ENCODE data around the gene CLDN15. TPM values are rescaled to one million over a fixed set of nuclear protein-coding genes. Genes with fewer than 3 reads are reported as not detected.
"Not testable (repeated sequence)": the region's sequence is repeated elsewhere in the genome, so short reads cannot be mapped to it uniquely, and the experiment has no call there.

Gene CLDN15
- total and polyA plus RNA-seq, 8 donors, result 1.2 to 131 (median 6.0) TPM

GRCh38 chr7:101265622-101266516 is 28.3 kb upstream of the CLDN15 start:
- 61 to 73% (median 66%) methylated on average over 17 of the region's 17 CpGs for WGBS, 5 donors
- intact Hi-C loops (cut with DNase I; ENCODE audit: low total_unique reads), result no loop called here
- Histone ChIP-seq H3K9me3 (no peaks in the 10 kb centered on the region), H3K4me1 (no peaks in the 10 kb centered on the region), H3K36me3 (no peaks in the 10 kb centered on the region), H3K4me3 (no peak overlapping the region), H3K27me3 (peaks cover 0 to 30% (median 0%) of the 10 kb centered on the region in 3 donors), H3K27ac (no peak overlapping the region)
- DNase-seq, result peak in 1 of 2 donors; percentile 23
- TF ChIP-seq POLR2AphosphoS5 (IDR thresholded peaks at IDR 0.05) (no peak), CTCF (IDR thresholded peaks at IDR 0.05) (no peak)

DNA sequence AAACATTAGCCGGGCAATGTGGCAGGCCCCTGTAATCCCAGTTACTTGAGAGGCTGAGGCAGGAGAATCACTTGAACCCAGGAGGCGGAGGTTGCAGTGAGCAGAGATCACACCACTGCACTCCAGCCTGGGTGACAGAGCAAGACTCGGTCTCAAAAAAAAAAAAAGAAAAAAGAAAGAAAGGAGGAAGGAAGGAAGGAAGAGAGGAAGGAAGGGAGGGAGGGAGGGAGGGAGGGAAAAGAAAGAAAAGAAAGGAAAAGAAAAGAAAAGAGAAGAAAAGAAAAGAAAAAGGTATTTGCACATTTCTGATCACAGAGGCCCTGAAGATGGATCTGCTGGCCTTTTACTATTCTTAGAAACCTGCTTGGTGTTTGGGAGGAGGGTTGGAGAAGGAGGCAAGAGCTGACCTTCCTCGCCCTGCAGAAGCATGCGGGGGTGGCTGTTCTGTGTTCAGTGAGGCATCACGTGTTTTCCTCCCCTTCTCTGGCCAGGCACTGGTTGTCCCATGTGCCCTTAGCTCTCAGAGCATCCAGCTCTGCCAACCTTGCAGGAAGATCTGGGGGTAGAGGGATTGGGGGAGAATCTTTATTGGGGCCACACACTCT is 26.6 kb upstream of the CLDN15 start:
- 38 to 53% (median 51%) methylated on average over 6 of the region's 6 CpGs for WGBS, 5 donors
- H3K4me3 ChIP-seq; H3K4me1 ChIP-seq; intact Hi-C loops (cut with DNase I; ENCODE audit: low total_unique reads); H3K27ac ChIP-seq; H3K9me3 ChIP-seq; H3K36me3 ChIP-seq: not testable (repeated sequence)
- peaks cover 0 to 26% (median 0%) of the 10 kb centered on the region in 3 donors for H3K27me3 ChIP-seq
- peak in 1 of 2 donors; percentile 28 for DNase-seq

DNA sequence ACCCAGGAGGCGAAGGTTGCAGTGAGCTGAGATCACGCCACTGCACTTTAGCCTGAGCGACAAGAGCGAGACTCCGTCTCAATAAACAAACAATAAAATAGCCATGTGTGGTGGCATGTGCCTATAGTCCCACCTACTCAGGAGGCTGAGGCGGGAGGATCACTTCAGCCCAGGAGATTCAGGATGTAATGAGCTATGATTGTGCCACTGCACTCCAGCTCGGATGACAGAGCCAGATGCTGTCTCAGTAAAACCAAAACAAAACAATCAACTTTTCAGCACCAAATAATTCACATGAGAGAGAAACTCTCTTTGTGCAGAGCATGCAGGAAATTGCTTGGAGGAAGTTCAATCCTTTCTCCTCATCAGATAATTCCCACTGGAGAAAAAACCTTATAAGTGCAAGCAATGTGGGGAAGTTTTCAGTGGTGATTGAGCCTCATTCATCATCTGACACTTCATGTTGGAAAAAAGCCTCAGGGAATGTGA is 20.7 kb upstream of the CLDN15 start:
- Histone ChIP-seq H3K27me3 (peaks cover 0 to 29% (median 0%) of the 10 kb centered on the region in 3 donors), H3K4me1 (no peaks in the 10 kb centered on the region), H3K36me3 (no peaks in the 10 kb centered on the region), H3K4me3 (no peak overlapping the region), H3K9me3 (no peaks in the 10 kb centered on the region), H3K27ac (no peak overlapping the region)
- TF ChIP-seq CTCF (IDR thresholded peaks at IDR 0.05), result no peak
- TF ChIP-seq POLR2A (IDR thresholded peaks at IDR 0.05), result no peak
- no peak for TF ChIP-seq POLR2AphosphoS5 (IDR thresholded peaks at IDR 0.05)
- TF ChIP-seq EP300 (IDR thresholded peaks at IDR 0.05), result no peak
- DNase-seq, result no peak
- 69 to 77% (median 72%) methylated on average over 7 of the region's 7 CpGs for WGBS, 5 donors
- intact Hi-C loops (cut with DNase I; ENCODE audit: low total_unique reads), result no loop called here

DNA sequence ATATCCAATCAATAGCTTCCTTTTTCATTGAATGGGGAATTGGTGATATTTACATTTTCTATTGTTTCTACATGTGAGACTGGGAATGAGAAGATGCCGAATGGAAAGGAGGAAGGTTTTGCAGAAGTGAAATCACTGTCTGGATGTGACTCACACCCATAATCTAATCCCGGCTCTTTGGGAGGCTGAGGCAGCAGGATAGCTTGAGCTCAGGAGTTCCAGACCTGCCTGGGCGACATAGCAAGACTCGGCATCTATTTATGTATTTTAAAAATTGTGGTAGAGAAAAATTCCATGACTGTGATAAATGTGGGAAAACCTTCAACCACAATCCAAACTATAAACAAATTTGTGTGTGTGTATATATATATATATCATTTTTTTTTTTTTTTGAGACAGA is 18.2 kb upstream of the CLDN15 start:
- H3K36me3 ChIP-seq, result no peaks in the 10 kb centered on the region
- no peak overlapping the region for H3K27ac ChIP-seq
- no peak overlapping the region for H3K4me3 ChIP-seq
- intact Hi-C loops (cut with DNase I; ENCODE audit: low total_unique reads), result no loop called here
- peaks cover 0 to 29% (median 0%) of the 10 kb centered on the region in 3 donors for H3K27me3 ChIP-seq
- H3K4me1 ChIP-seq, result peaks cover 6 to 16% (median 15%) of the 10 kb centered on the region in 4 donors
- H3K9me3 ChIP-seq, result no peaks in the 10 kb centered on the region
- TF ChIP-seq CTCF (IDR thresholded peaks at IDR 0.05) (no peak), EP300 (IDR thresholded peaks at IDR 0.05) (no peak), POLR2AphosphoS5 (IDR thresholded peaks at IDR 0.05) (no peak), POLR2A (IDR thresholded peaks at IDR 0.05) (no peak)
- no peak for DNase-seq
- 55 to 71% (median 66%) methylated on average over 4 of the region's 4 CpGs for WGBS, 5 donors

- WGBS, 5 donors, result 88 to 94% (median 91%) methylated on average over 5 of the region's 5 CpGs
- H3K9me3 ChIP-seq; DNase-seq; intact Hi-C loops (cut with DNase I; ENCODE audit: low total_unique reads); H3K27ac ChIP-seq: not testable (repeated sequence)
- H3K4me3 ChIP-seq, result peak overlapping the region in 1 of 4 donors; percentile 93
- peaks cover 0 to 21% (median 0%) of the 10 kb centered on the region in 3 donors for H3K27me3 ChIP-seq
- peaks cover 6 to 37% (median 29%) of the 10 kb centered on the region in 4 donors for H3K4me1 ChIP-seq
- peaks cover 4 to 21% (median 16%) of the 10 kb centered on the region in 4 donors for H3K36me3 ChIP-seq
Measured at GRCh38 chr7:101253199-101253598, 15.6 kb upstream of the CLDN15 start.

Measured in stomach (tissue), 9 donors.